Activated gamma-delta T cell treated with anti-CD3 and anti-CD28 coated beads, Interleukin-2, amount 50 U/mL, for 16 hours (primary cell): ENCODE measurements around the gene ADAM30.

ENCODE experiments used
- DNase-seq: peaks from one replicate; pipeline ENCODE4 v3.0.0-alpha.2; 2020; ENCODE audit warnings: low read depth

Gene ADAM30

GRCh38 chr1:119896303-119896702, at the start of gene ADAM30:
Gene ADAM30, minus strand, starts transcription at chr1:119896515. Its CDS starts 179 bp downstream, at chr1:119896336.
- no peak for DNase-seq

GRCh38 chr1:119943216-119943615, 46.9 kb upstream of the ADAM30 start:
- DNase-seq = no peak

DNA sequence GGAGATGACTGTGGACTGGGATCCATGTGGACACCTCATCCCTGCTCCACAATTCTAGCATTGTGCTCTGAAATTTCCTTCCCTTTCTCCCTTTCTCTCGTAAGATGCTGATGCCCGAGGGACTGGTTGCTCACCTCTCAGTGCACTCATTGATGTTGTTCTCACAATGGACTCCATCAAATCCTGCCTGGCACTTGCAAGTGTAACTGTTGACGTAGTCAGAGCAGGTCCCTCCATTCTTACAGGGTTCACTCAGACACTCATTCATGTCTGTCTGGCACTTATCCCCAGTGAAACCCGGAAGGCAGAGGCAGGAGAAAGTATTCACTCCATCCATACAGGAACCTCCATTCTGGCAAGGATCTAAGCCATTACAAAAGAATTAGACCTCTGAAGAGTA, 45.1 kb upstream of the ADAM30 start:
- no peak for DNase-seq

DNA sequence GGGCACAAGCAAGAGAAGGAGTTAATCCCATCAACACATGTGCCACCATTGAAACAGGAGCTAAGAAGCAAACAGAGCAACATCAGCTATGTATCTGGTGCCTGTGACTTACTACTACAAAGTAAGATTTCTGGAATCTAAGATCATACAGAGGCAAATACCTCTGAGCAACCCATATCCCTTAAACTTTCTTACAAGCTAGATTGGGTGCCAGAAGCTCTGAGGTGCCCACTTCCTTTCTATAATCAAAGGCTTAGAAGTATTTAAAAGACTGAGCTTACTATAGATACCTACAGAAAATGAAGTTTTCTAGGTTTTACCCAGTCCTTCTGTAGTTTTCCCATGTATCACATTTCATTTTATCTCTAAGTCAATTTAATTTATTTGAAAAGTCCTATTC, 44.4 kb upstream of the ADAM30 start:
- no peak for DNase-seq

DNA sequence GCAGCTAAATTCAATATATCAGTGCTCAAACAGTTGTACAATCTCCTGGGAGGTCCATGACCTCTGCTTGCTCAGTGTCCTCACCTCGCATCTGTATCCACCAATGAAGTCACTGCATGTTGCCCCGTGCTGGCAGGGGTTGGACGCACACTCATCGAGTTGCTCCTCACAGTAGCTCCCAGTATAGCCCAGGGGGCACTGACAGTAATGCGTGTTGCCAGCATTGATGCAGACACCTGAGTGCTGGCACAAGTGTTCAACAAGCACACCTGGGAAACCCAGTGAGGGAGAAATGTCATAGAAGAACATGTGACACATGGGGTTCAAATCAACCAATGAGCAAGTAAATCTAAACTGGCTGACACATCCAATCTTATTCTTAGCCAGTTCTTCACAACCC, 40.9 kb upstream of the ADAM30 start:
- no peak for DNase-seq

- DNase-seq = no peak
Observed at GRCh38 chr1:119935915-119936314, 39.6 kb upstream of the ADAM30 start.

GRCh38 chr1:119935373-119935772, 39.1 kb upstream of the ADAM30 start:
- no peak for DNase-seq

- no peak for DNase-seq
Observed at GRCh38 chr1:119933397-119933796, 37.1 kb upstream of the ADAM30 start.

GRCh38 chr1:119929643-119930315, 33.5 kb upstream of the ADAM30 start:
- no peak for DNase-seq

DNA sequence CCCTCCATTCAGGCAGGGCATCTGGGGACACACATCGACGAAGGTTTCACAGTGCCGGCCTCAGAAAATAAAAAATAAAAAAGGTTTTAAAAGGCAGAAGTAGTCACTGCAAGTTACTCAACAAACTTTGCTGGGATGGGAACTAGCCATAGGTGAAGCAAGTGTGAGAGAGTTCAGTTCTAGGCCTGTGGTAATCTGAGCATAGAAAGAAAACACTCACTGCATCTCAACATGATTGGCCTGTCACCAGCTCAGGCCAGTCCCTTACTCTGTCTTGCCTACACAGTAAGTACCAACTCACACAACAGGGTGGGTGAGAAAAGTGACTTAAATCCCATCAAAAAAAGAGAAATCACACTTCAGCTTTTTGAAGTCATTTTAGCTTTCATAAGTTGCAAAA, 30.2 kb upstream of the ADAM30 start:
- DNase-seq = no peak

DNA sequence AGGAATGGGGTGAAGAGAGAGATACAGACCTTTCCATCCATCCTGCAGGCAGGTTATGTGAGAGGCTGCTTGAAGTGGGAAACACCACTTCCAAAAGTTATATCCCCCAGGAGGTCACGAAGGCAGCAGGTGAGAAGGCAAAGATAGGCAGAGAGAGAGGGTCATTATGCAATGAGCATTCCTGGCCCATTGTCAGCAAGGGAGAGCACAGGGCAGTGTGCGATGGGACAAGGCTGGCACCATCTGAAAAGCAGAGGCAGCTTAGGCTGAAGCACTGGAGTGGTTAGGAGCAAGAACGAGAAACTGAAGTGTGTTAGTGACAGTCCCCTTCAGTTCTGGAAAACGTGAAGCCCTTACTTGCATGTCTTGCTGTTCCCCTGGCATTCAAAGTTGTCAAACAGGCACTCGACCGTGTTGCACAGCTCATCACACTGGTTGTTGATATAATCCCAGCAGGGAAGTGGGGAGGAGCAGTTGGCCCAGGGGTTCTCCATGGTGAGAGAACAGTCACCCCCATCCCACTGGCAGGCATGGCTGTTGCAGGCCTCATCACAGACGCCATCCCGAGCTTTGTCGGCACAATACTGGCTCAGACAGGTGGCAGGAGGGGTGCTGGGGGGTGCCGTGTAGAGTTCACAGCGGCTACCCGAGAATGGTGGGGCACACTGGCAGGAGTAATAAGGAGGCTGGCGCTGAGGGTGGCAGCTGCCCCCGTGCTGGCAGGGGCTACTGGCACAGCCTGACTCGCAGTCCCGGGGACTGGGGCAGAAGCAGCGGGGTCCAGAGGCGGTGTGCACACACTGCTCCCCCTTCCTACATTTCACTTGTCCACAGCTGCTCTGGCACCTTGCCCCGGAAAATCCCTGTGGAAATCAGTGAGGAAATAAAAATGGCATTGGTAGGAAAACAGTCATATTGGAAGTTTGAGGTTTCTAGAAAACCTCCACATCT, 28.9 kb upstream of the ADAM30 start:
- DNase-seq = no peak

- no peak for DNase-seq
Observed at GRCh38 chr1:119920104-119920968, 24.0 kb upstream of the ADAM30 start.

DNA sequence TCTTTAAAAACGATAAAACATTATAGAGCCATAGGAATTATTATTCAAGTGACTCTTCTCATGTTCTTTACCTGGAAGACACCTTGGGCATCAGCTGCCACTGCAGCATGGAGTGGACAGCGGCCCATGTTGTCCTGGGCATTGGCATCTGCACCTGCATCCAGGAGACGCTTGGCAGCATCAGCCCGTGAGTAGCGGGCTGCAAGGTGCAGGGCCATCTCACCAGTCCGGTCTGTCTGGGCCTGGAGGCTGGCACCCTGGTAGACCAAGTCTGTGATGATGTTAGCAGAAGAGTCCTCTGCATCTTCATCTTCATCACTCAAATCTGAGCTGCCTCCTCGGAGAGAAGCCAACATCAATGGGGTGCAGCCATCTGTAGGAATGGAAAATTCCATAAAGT, 22.9 kb upstream of the ADAM30 start:
- DNase-seq = no peak

- no peak for DNase-seq
Observed at GRCh38 chr1:119918301-119918700, 22.0 kb upstream of the ADAM30 start.

DNA sequence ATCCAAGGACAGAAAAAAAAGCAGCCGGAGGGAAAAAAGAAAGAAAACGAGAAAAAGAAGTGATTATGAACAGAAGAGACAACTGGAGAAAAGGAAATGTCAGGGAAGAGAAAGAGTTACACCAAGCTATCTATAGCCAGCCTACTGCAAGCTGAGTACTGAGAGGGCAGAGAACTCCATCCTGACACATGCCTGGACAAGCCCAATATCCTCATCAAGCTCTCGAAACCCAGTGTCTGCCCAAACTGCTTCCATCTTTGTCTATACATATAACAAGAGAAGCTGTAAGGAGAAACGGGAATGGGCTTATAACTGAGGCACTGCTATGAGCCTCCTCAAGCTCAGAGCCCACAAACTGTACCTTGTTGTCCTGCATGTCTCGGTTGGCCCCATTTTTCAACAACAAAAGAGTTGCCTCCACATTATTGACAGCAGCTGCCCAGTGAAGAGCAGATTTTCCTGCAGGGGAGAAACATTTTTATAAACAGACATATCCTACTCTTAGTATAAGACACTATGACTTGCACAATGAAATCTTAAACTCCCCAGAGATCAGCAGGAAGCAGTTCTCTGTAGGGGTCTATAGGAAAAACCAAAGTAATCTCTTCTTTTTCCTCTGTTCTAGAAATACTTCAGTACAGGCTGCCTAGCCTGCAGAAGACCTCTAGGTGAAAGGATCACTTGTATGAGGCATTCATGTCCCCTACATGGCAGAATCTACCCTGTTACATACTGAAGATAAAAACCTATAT, 21.2 kb upstream of the ADAM30 start:
- DNase-seq = no peak

GRCh38 chr1:119915517-119915916, 19.2 kb upstream of the ADAM30 start:
- no peak for DNase-seq

- no peak for DNase-seq
Observed at GRCh38 chr1:119914071-119914470, 17.8 kb upstream of the ADAM30 start.

DNA sequence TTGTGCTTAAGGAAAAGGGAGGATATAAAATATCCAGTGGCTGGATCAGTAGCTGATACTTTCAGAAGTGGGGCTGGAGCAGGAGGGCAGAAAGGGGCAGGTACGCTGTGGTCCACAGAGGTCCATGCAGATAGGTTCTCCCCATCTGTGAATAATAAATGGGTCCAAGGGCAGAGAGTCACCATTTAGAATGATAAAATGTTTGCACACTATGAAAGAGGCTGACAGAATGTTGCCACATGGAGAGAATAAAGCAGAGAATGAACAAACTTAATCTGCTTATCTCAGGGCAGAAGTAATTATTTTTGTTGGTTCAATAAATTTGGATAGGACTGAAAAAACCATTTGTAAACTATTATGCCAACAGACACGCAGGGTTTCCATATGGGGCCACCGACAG, 16.6 kb upstream of the ADAM30 start:
- no peak for DNase-seq

DNA sequence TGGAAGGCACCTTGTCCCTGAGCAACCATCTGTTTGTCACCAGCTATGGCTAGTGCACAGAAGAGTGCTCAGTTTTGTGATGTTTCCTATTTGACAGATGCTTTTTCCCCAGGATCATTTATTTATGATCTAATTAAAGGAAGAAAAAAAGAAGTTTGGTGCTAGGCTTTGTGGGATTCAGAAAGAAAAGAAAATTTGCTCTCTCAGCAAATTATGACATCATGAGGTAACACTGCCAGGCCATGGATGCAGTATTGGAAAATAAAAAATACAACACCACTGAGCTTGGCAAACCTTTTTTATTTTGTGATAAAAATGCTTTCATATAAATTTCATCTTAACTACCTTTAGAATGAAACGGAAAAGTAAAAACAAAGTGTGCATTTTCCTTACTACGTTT, 15.5 kb upstream of the ADAM30 start:
- DNase-seq = no peak

DNA sequence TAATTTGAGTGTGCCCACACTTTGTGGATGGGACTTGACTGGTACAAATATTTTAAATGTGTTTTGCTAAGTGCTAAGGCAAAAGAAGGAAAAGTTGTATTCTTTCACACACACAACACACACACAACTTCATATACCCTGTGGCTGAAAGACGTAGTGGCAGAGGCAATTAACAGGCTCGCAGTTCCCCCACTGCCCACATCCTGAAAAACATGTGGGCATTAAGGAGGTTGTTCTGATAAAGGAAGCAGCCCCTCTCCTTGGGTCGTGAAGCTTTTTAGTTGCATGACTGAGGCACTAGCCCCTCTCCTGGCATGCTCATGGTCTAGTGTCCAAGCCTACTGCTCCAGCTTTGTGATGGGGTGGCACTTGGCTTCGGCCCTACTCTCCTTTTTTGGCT, 14.3 kb upstream of the ADAM30 start:
- no peak for DNase-seq

- no peak for DNase-seq
Observed at GRCh38 chr1:119909890-119910596, 13.7 kb upstream of the ADAM30 start.
